A549 (cell line): ENCODE measurements around the gene TLE1. TPM values are rescaled to one million over a fixed set of nuclear protein-coding genes. Genes with fewer than 3 reads are reported as not detected.

Experiments used
- ATAC-seq, 2 experiments: fragments of 200-7000 bp in 1 of 2; fragments of >200 bp in 1 of 2; cut with Nextera tagmentation in 1 of 2; cut with Tn5 transposase in 1 of 2; 3 replicates each; pipeline versions ENCODE4 v1.8.0 to v1.9.1; 2018 to 2020; ENCODE audit warnings: mild to moderate bottlenecking in 1 of 2, moderate library complexity in 1 of 2
- CTCF ChIA-PET: fragments of 300-600 bp; sonication (Branson Sonifier 250); formaldehyde crosslinking; extraction: SDS; loops from one replicate; lab custom pipeline; 2021; ENCODE audit warnings: antibody characterized with exemption, inconsistent platforms; lab: Yijun Ruan, JAX
- POLR2A ChIA-PET: fragments of 350-600 bp; formaldehyde crosslinking; extraction: SDS; loops from one replicate; lab custom pipeline; 2021; ENCODE audit warnings: antibody characterized with exemption, inconsistent platforms; lab: Yijun Ruan, JAX
- DNase-seq, 2 experiments: peaks; one replicate each; pipeline versions ENCODE4 v3.0.0 to v3.0.0-alpha.2; 2011 to 2016; ENCODE audit warnings: low read depth in 1 of 2, low spot score in 1 of 2
- FAIRE-seq: peaks from 2 replicates; lab custom pipeline; 2011; peaks lifted over from hg19 to GRCh38; lab: Jason Lieb, UNC
- H3K27ac ChIP-seq, 2 experiments: fragments of >200 bp; sonication (Bioruptor Twin); formaldehyde crosslinking; 3 replicates each; pipeline ENCODE4 v1.5.1; 2016 to 2017
- H3K4me1 ChIP-seq: fragments of >200 bp; sonication (Bioruptor Twin); formaldehyde crosslinking; 3 replicates; pipeline ENCODE4 v1.6.1; 2016
- H3K4me2 ChIP-seq: fragments of >200 bp; sonication (Bioruptor Twin); formaldehyde crosslinking; 3 replicates; pipeline ENCODE4 v1.6.1; 2016
- H3K4me3 ChIP-seq: fragments of >200 bp; sonication (Bioruptor Twin); formaldehyde crosslinking; 3 replicates; pipeline ENCODE4 v1.5.1; 2016
- H3K9me3 ChIP-seq: fragments of >200 bp; sonication (Bioruptor Twin); formaldehyde crosslinking; 3 replicates; pipeline ENCODE4 v1.6.1; 2016
- BHLHE40 ChIP-seq: IDR thresholded peaks from 2 replicates; pipeline ENCODE4 v1.6.1; 2012; ENCODE audit warnings: low read depth, low read length, inconsistent platforms
- CBX8 ChIP-seq: fragments of 200-600 bp; sonication (generic); IDR thresholded peaks from 2 replicates; pipeline ENCODE4 v1.6.1; 2016
- CHD2 ChIP-seq: fragments of 150-350 bp; IDR thresholded peaks from 2 replicates; pipeline ENCODE4 v1.6.1; 2014; ENCODE audit warnings: low read length; ENCODE audit not compliant: partially characterized antibody
- CHD4 ChIP-seq: fragments of 200-600 bp; sonication (generic); IDR thresholded peaks from 2 replicates; pipeline ENCODE4 v1.6.1; 2016; ENCODE audit warnings: antibody characterized with exemption, mild to moderate bottlenecking, borderline replicate concordance
- EHF ChIP-seq: fragments of 250-450 bp; sonication (Bioruptor Pico); IDR thresholded peaks from 2 replicates; pipeline ENCODE4 v1.5.0; 2020; ENCODE audit warnings: mild to moderate bottlenecking
- ESRRA ChIP-seq: fragments of 150-350 bp; IDR thresholded peaks from 2 replicates; pipeline ENCODE4 v1.6.1; 2014; ENCODE audit warnings: mild to moderate bottlenecking, low read length, borderline replicate concordance
- FOSL2 ChIP-seq, 2 experiments: fragments of 450-650 bp in 1 of 2; fragments of >200 bp in 1 of 2; sonication (Bioruptor Twin) in 1 of 2; formaldehyde crosslinking; IDR thresholded peaks; 2 replicates each; pipeline versions ENCODE4 v1.5.0 to v1.6.1; 2016 to 2020; ENCODE audit warnings: mild to moderate bottlenecking in 1 of 2, moderate library complexity in 1 of 2
- FOXS1 ChIP-seq: fragments of 250-450 bp; sonication (Bioruptor Pico); IDR thresholded peaks from 2 replicates; pipeline ENCODE4 v1.5.0; 2020; ENCODE audit warnings: mild to moderate bottlenecking, moderate library complexity
- HDAC2 ChIP-seq: fragments of 200-600 bp; sonication (generic); IDR thresholded peaks from 2 replicates; pipeline ENCODE4 v1.6.1; 2016
- HOXB5 ChIP-seq: fragments of 250-450 bp; sonication (Bioruptor Pico); IDR thresholded peaks from 2 replicates; pipeline ENCODE4 v1.5.0; 2020; ENCODE audit warnings: mild to moderate bottlenecking, moderate library complexity
- KDM1A ChIP-seq: fragments of 200-600 bp; sonication (generic); IDR thresholded peaks from 2 replicates; pipeline ENCODE4 v1.6.1; 2016; ENCODE audit warnings: low read depth, mild to moderate bottlenecking
- MAFK ChIP-seq: fragments of 450-650 bp; IDR thresholded peaks from 2 replicates; pipeline ENCODE4 v1.6.1; 2014; ENCODE audit not compliant: partially characterized antibody
- MYC ChIP-seq: IDR thresholded peaks from 2 replicates; pipeline ENCODE4 v1.6.1; 2012; ENCODE audit warnings: mild to moderate bottlenecking, inconsistent platforms, low read length, improper control_type of control experiment, borderline replicate concordance
- NFE2L2 ChIP-seq: fragments of 150-350 bp; conservative IDR thresholded peaks from 2 replicates; pipeline ENCODE4 v1.6.1; 2014; ENCODE audit warnings: low read length
- NR3C1 ChIP-seq: fragments of >200 bp; sonication (Bioruptor Twin); formaldehyde crosslinking; IDR thresholded peaks from 3 replicates; pipeline ENCODE4 v1.6.1; 2017
- PHF8 ChIP-seq: fragments of 200-600 bp; sonication (generic); IDR thresholded peaks from 2 replicates; pipeline ENCODE4 v1.6.1; 2016; ENCODE audit warnings: low read depth, mild to moderate bottlenecking, antibody characterized with exemption, moderate library complexity, borderline replicate concordance
- RNF2 ChIP-seq: fragments of 200-600 bp; sonication (generic); IDR thresholded peaks from 2 replicates; pipeline ENCODE4 v1.6.1; 2016; ENCODE audit warnings: low read depth, mild to moderate bottlenecking, antibody characterized with exemption, moderate library complexity, borderline replicate concordance
- TFCP2L1 ChIP-seq: fragments of 250-450 bp; sonication (Bioruptor Pico); IDR thresholded peaks from 2 replicates; pipeline ENCODE4 v1.5.0; 2021; ENCODE audit warnings: mild to moderate bottlenecking
- TP53 ChIP-seq: fragments of 250-450 bp; sonication (Bioruptor Pico); IDR thresholded peaks from 2 replicates; pipeline ENCODE4 v1.5.0; 2021; ENCODE audit warnings: mild to moderate bottlenecking, moderate library complexity
- ZC3H11A ChIP-seq: fragments of 450-650 bp; IDR thresholded peaks from 2 replicates; pipeline ENCODE4 v1.6.1; 2014; ENCODE audit warnings: antibody characterized with exemption, mild to moderate bottlenecking
- ZFP36 ChIP-seq: fragments of 450-650 bp; IDR thresholded peaks from 2 replicates; pipeline ENCODE4 v1.6.1; 2014; ENCODE audit warnings: borderline replicate concordance; ENCODE audit not compliant: partially characterized antibody
- ZSCAN20 ChIP-seq: fragments of 250-450 bp; sonication (Bioruptor Pico); IDR thresholded peaks from 2 replicates; pipeline ENCODE4 v1.8.0; 2022; ENCODE audit warnings: mild to moderate bottlenecking, moderate library complexity
- WGBS: methylation state at CpG from one replicate; pipeline ENCODE4 v1.1.6; 2017; ENCODE audit errors: missing lambda C conversion rate; 5-methylcytosine and 5-hydroxymethylcytosine counted together
- polyA plus RNA-seq, 4 experiments: library from polyadenylated mRNA; depleted of rRNA in 3 of 4; stranded (reverse); fragments of >200 nt; fragmentation: RNase III in 1 of 4; extraction: RNeasy Plus Mini Kit Qiagen cat#74134 plus additional on column Dnase treatment in 1 of 4; gene quantifications; 2 replicates in 3 of 4; 3 replicates in 1 of 4; pipeline ENCODE4 v1.2.3, GENCODE V29; 2011 to 2017
- TF ChIP-seq, protein P1 (sequence below): IDR thresholded peaks from 2 replicates; pipeline ENCODE4 v1.6.1; 2012
- TF ChIP-seq, protein P2 (sequence below): IDR thresholded peaks from 2 replicates; pipeline ENCODE4 v1.6.1; 2012
- TF ChIP-seq, protein P3 (sequence below): fragments of >200 bp; sonication (Bioruptor Twin); formaldehyde crosslinking; IDR thresholded peaks from 3 replicates; pipeline ENCODE4 v1.6.1; 2016

Gene TLE1
- polyA plus RNA-seq, 2 of the 4 experiments (the other 2 are of a cell fraction), result 45.8 to 117 TPM

DNA sequence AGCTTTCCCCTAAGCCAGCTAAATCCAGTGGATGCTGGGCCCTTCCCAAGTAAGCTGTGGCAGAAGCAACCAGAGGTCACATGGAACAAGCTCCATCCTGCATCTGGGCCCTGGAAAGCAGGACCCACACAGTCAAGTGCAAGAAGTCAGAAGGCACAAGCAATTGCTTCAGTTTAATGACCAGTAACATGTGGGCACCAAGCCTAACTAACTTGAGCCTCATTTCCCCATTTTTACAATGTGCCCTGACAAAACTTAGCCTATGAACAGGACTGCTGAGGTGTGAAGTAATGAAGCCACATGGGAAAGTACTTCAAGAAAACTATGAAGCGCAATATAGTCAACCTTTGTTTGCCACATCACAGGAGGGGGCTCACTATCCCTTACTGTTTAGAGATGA lies 90.5 kb downstream of the TLE1 start:
- WGBS, result 87% methylated on average over 1 of the region's 1 CpG
- TF ChIP-seq HOXB5 (CRISPR knock-in tag), result no peak
- TF ChIP-seq, protein P1, sequence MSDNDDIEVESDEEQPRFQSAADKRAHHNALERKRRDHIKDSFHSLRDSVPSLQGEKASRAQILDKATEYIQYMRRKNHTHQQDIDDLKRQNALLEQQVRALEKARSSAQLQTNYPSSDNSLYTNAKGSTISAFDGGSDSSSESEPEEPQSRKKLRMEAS, result no peak
- no peak for TF ChIP-seq BHLHE40
- TF ChIP-seq MAFK, result no peak
- no peak for TF ChIP-seq ZFP36
- TF ChIP-seq CHD4, result no peak
- TF ChIP-seq HDAC2, result no peak
- Histone ChIP-seq H3K4me2 (no peak overlapping the region), H3K4me3 (no peak overlapping the region), H3K9me3 (no peaks in the 10 kb centered on the region), H3K27ac (peak overlapping the region in 1 of 2 experiments; percentile 24; a peak in 2 of 6 replicates), H3K4me1 (peaks cover 47% of the 10 kb centered on the region)
- CTCF ChIA-PET, result interaction anchor here (1.6 kb wide), 1 partner anchor 994 kb away, joined by 3 read pairs; no protein-coding TSS in a partner anchor
- POLR2A ChIA-PET, result no interaction called here
- no peak for ATAC-seq
- no peak for DNase-seq
- FAIRE-seq, result no peak

DNA sequence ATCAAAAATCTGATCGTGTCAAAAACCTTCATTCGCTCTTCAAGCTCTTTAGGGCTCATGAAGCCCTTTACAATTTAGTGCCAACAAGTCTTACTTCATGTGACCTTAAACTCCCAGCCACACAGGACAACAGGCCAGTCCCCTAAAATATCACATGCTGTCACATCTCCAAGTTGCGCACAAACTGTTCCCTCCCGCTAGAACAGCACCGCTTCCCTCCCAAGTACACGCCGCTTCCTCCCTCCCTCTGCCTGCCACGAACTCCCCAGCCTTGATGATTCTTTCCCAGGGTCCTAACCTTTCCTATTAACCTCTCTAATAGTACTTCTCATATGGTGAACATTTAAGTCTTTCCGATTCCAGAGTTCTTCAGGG lies 91.2 kb downstream of the TLE1 start:
- H3K9me3 ChIP-seq, result no peaks in the 10 kb centered on the region
- 97% methylated on average over 8 of the region's 9 CpGs for WGBS
- DNase-seq, result no peak
- H3K4me3 ChIP-seq, result no peak overlapping the region
- peaks cover 43% of the 10 kb centered on the region for H3K4me1 ChIP-seq
- ChIA-PET POLR2A (no interaction called here), CTCF (no interaction called here)
- TF ChIP-seq RNF2 (no peak), EHF (no peak), TFCP2L1 (CRISPR knock-in tag) (no peak), FOSL2 (IDR thresholded peaks at IDR 0.05) (no peak), FOSL2 (CRISPR knock-in tag; IDR thresholded peaks at IDR 0.05) (no peak)
- FAIRE-seq, result no peak
- no peak for ATAC-seq
- H3K27ac ChIP-seq, result peak overlapping the region in 1 of 2 experiments; percentile 24; a peak in 1 of 6 replicates
- H3K4me2 ChIP-seq, result no peak overlapping the region

DNA sequence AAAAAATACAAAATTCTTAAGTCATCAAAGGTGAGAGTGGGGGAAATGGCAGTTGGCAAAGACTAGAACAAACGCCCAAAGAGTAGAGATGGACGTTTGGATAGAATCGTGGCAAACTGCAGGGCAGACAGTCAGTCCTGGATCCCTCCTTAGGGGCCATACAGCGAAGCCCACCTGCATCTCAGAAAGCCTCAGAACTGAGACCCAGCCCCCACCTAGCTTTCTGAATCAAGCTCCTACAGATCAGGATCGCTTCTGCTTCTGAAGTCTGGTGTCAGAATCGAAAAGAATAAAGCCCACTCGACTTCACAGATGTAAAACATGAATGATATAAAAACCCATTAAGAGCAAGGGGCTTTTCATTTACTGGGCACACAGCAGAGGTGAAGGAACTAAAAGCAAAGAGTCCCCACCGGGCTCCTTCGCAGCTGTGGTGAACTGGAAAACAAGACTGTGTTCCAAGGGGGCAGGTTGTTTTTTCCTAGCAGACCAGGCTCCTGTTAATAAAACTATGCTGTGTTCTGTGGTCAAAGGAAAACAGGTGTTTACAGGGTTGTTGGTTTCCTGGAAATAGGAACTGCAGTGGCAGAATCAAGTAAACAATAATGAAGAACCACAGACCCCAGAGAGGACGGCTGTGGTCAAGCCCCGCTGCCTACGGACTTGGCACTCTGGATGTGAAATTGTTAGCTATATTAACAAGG lies 91.8 kb downstream of the TLE1 start:
- DNase-seq, result no peak

More for the DNA sequence above, 91.8 kb downstream of the TLE1 start:
- POLR2A ChIA-PET, result interaction anchor here (0.6 kb wide), 1 partner anchor 16 kb away, joined by 3 read pairs; no protein-coding TSS in a partner anchor
- 0 out of 6 replicates have a peak overlapping the region, but pooled peaks of 1 of the 2 experiments have one; percentile 9 for H3K27ac ChIP-seq
- H3K4me1 ChIP-seq, result peaks cover 42% of the 10 kb centered on the region
- TF ChIP-seq MYC (no peak), TP53 (CRISPR knock-in tag) (no peak), CBX8 (no peak), MAFK (no peak), RNF2 (no peak), CHD4 (no peak), KDM1A (no peak), CHD2 (no peak), ZC3H11A (no peak), EHF (no peak), NR3C1 (no peak), ESRRA (no peak), FOXS1 (CRISPR knock-in tag) (no peak), HOXB5 (CRISPR knock-in tag) (no peak), NFE2L2 (no peak), ZSCAN20 (CRISPR knock-in tag) (no peak), PHF8 (no peak)
- TF ChIP-seq, protein P2, sequence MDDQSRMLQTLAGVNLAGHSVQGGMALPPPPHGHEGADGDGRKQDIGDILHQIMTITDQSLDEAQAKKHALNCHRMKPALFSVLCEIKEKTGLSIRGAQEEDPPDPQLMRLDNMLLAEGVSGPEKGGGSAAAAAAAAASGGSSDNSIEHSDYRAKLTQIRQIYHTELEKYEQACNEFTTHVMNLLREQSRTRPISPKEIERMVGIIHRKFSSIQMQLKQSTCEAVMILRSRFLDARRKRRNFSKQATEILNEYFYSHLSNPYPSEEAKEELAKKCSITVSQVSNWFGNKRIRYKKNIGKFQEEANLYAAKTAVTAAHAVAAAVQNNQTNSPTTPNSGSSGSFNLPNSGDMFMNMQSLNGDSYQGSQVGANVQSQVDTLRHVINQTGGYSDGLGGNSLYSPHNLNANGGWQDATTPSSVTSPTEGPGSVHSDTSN, result no peak
- TF ChIP-seq, protein P3, sequence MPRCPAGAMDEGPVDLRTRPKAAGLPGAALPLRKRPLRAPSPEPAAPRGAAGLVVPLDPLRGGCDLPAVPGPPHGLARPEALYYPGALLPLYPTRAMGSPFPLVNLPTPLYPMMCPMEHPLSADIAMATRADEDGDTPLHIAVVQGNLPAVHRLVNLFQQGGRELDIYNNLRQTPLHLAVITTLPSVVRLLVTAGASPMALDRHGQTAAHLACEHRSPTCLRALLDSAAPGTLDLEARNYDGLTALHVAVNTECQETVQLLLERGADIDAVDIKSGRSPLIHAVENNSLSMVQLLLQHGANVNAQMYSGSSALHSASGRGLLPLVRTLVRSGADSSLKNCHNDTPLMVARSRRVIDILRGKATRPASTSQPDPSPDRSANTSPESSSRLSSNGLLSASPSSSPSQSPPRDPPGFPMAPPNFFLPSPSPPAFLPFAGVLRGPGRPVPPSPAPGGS, result no peak
- TF ChIP-seq, all 56 proteins: peak for 0
- no peaks in the 10 kb centered on the region for H3K9me3 ChIP-seq
- CTCF ChIA-PET, result no interaction called here
- FAIRE-seq (no peak), ATAC-seq (no peak)
- 91% methylated on average over 12 of the region's 12 CpGs for WGBS
- no peak overlapping the region for H3K4me3 ChIP-seq
- H3K4me2 ChIP-seq, result no peak overlapping the region
